K562 (cell line): ENCODE measurements around the gene ZNF273. TPM values are rescaled to one million over a fixed set of nuclear protein-coding genes. Genes with fewer than 3 reads are reported as not detected.
A peak's percentile ranks its signal among the peaks of the same experiment; 100 is the strongest.

Source experiments
- ATAC-seq: fragments of 200-7000 bp; cut with Tn5 transposase; 3 replicates; pipeline ENCODE4 v1.9.1; 2020; ENCODE audit warnings: moderate library complexity
- BruUV-seq: library from RNA; stranded (reverse); fragments of 400-500 nt; replicated peaks from 2 replicates; lab custom pipeline; 2021; lab: Mats Ljungman, UMichigan
- CTCF ChIA-PET: fragments of 300-600 bp; formaldehyde crosslinking; extraction: SDS; loops from one replicate; lab custom pipeline; 2021; ENCODE audit warnings: low intra/inter-chr PET ratio; lab: Yijun Ruan, JAX
- POLR2A ChIA-PET: fragments of 300-600, 350-650 bp; sonication (Branson Sonifier 250); formaldehyde crosslinking; extraction: SDS; loops from one replicate; lab custom pipeline; 2021; ENCODE audit warnings: antibody characterized with exemption, inconsistent platforms; lab: Yijun Ruan, JAX
- DNase-seq, 4 experiments: peaks; one replicate each; pipeline versions ENCODE4 v3.0.0 to v3.0.0-alpha.2; 2011 to 2018; ENCODE audit warnings: low spot score in 3 of 4, mixed read lengths in 3 of 4; ENCODE audit errors: extremely low read depth in 1 of 4
- FAIRE-seq: peaks from 2 replicates; lab custom pipeline; 2011; peaks lifted over from hg19 to GRCh38; lab: Jason Lieb, UNC
- H2AFZ ChIP-seq: 2 replicates; pipeline ENCODE4 v1.6.0; 2011; ENCODE audit warnings: low read depth, low read length, control low read depth, inconsistent platforms
- H3K27ac ChIP-seq: fragments of 200-600 bp; 3 replicates; pipeline ENCODE4 v1.8.0; 2011; ENCODE audit warnings: low read depth, mild to moderate bottlenecking, control low read depth, inconsistent platforms, low read length, moderate library complexity, mixed read lengths; ENCODE audit errors: extremely low read depth
- H3K27me3 ChIP-seq, 2 experiments: fragments of 300-600 bp in 1 of 2; 2 replicates in 1 of 2; 3 replicates in 1 of 2; pipeline versions ENCODE4 v1.6.0 to v1.8.0; 2011; ENCODE audit warnings: inconsistent platforms in 2 of 2, low read length in 2 of 2, mild to moderate bottlenecking in 1 of 2, mixed read lengths in 1 of 2, moderate library complexity in 1 of 2; ENCODE audit not compliant: control insufficient read depth in 2 of 2, insufficient read depth in 2 of 2
- H3K36me3 ChIP-seq: fragments of 300-600 bp; 3 replicates; pipeline ENCODE4 v1.8.0; 2011; ENCODE audit warnings: mild to moderate bottlenecking, low read length, inconsistent platforms; ENCODE audit not compliant: control insufficient read depth, insufficient read depth
- H3K4me1 ChIP-seq, 2 experiments: fragments of 200-600 bp in 1 of 2; replicated peaks in 1 of 2; 2 replicates in 1 of 2; 3 replicates in 1 of 2; pipeline versions ENCODE4 v1.5.1 to v1.8.0; 2011; ENCODE audit warnings: inconsistent platforms in 2 of 2, low read length in 2 of 2, mild to moderate bottlenecking in 1 of 2, mixed read lengths in 1 of 2, moderate library complexity in 1 of 2; ENCODE audit not compliant: control insufficient read depth in 2 of 2, insufficient read depth in 2 of 2
- H3K4me2 ChIP-seq: 2 replicates; pipeline ENCODE4 v1.6.1; 2011; ENCODE audit warnings: low read length, control low read depth, inconsistent platforms, mixed read lengths; ENCODE audit not compliant: insufficient read depth
- H3K4me3 ChIP-seq: fragments of 200-600 bp; sonication (generic), shearing (Covaris generic); 2 replicates; pipeline ENCODE4 v1.5.1; 2016; ENCODE audit warnings: control low read depth, inconsistent platforms
- H3K79me2 ChIP-seq: fragments of 200-600 bp; 3 replicates; pipeline ENCODE4 v1.8.0; 2011; ENCODE audit warnings: low read length, inconsistent platforms; ENCODE audit not compliant: control insufficient read depth, insufficient read depth
- H3K9ac ChIP-seq, 2 experiments: 2 replicates each; pipeline versions ENCODE4 v1.6.0 to v1.6.1; 2011; ENCODE audit warnings: low read depth in 2 of 2, low read length in 2 of 2, control low read depth in 1 of 2, inconsistent platforms in 1 of 2, mild to moderate bottlenecking in 1 of 2, mixed read lengths in 1 of 2; ENCODE audit not compliant: insufficient read depth in 1 of 2
- H3K9me1 ChIP-seq: one replicate; pipeline ENCODE4 v1.6.0; 2011; ENCODE audit warnings: inconsistent platforms, mild to moderate bottlenecking, low read length, moderate library complexity; ENCODE audit not compliant: control insufficient read depth, insufficient read depth
- H3K9me3 ChIP-seq: replicated peaks from 2 replicates; pipeline ENCODE4 v1.5.1; 2011; ENCODE audit warnings: low read depth, low read length, inconsistent platforms; ENCODE audit not compliant: control insufficient read depth, insufficient read depth
- H4K20me1 ChIP-seq: replicated peaks from 2 replicates; pipeline ENCODE4 v1.6.1; 2011; ENCODE audit warnings: low read length, inconsistent platforms, mixed read lengths; ENCODE audit not compliant: control insufficient read depth, insufficient read depth
- COPS2 ChIP-seq: fragments of 450-650 bp; conservative IDR thresholded peaks from 2 replicates; pipeline ENCODE4 v1.6.1; 2016; ENCODE audit warnings: mild to moderate bottlenecking, moderate library complexity
- DDX20 ChIP-seq: fragments of 450-650 bp; IDR thresholded peaks from 2 replicates; pipeline ENCODE4 v1.6.1; 2016; ENCODE audit warnings: missing genetic modification characterization, low read depth, mild to moderate bottlenecking, missing compliant biosample characterization, moderate library complexity
- FOXM1 ChIP-seq, 2 experiments: fragments of 450-650 bp in 1 of 2; sonication (generic) in 1 of 2; formaldehyde crosslinking in 1 of 2; IDR thresholded peaks; 2 replicates each; pipeline versions ENCODE4 v1.6.1 to v1.9.0; 2017 to 2022; ENCODE audit warnings: low read depth in 2 of 2, mild to moderate bottlenecking in 2 of 2, missing genetic modification reagents in 1 of 2, moderate library complexity in 1 of 2
- FOXP1 ChIP-seq: sonication (generic); formaldehyde crosslinking; IDR thresholded peaks from 2 replicates; pipeline ENCODE4 v1.8.0; 2022; ENCODE audit warnings: mild to moderate bottlenecking, missing genetic modification reagents
- L3MBTL2 ChIP-seq: fragments of 450-650 bp; IDR thresholded peaks from 2 replicates; pipeline ENCODE4 v1.6.1; 2016; ENCODE audit warnings: mild to moderate bottlenecking, moderate library complexity
- MAZ ChIP-seq, 2 experiments: fragments of 450-650 bp in 1 of 2; sonication (generic) in 1 of 2; formaldehyde crosslinking; IDR thresholded peaks in 1 of 2; conservative IDR thresholded peaks in 1 of 2; 2 replicates each; pipeline versions ENCODE4 v1.4.0 to v1.5.0; 2020; ENCODE audit warnings: mild to moderate bottlenecking in 1 of 2, missing genetic modification reagents in 1 of 2
- RCOR1 ChIP-seq, 2 experiments: IDR thresholded peaks; 2 replicates each; pipeline ENCODE4 v1.6.1; 2012; ENCODE audit warnings: low read depth in 2 of 2, low read length in 2 of 2, borderline replicate concordance in 1 of 2, improper control_type of control experiment in 1 of 2
- ZBTB12 ChIP-seq: fragments of 250-450 bp; sonication (Bioruptor Pico); IDR thresholded peaks from 2 replicates; pipeline ENCODE4 v1.4.0; 2020
- ZMIZ1 ChIP-seq, 2 experiments: fragments of 150-350 bp in 1 of 2; IDR thresholded peaks; 2 replicates each; pipeline ENCODE4 v1.6.1; 2012 to 2016; ENCODE audit warnings: low read depth in 2 of 2, low read length in 2 of 2, mild to moderate bottlenecking in 1 of 2, moderate library complexity in 1 of 2
- ZNF707 ChIP-seq: fragments of 250-450 bp; sonication (Bioruptor Pico); conservative IDR thresholded peaks from 2 replicates; pipeline ENCODE4 v1.8.0; 2022; ENCODE audit warnings: inconsistent platforms, mild to moderate bottlenecking, moderate library complexity
- ZNF76 ChIP-seq: fragments of 250-450 bp; sonication (Bioruptor Pico); IDR thresholded peaks from 2 replicates; pipeline ENCODE4 v1.4.0; 2020; ENCODE audit warnings: mild to moderate bottlenecking, moderate library complexity, borderline replicate concordance
- WGBS: fragments of 100-300 bp; shearing (Covaris generic); methylation state at CpG from one replicate; pipeline ENCODE4 v1.1.6; 2016; ENCODE audit warnings: low coverage, mixed read lengths; ENCODE audit not compliant: insufficient coverage; ENCODE audit errors: missing lambda C conversion rate; 5-methylcytosine and 5-hydroxymethylcytosine counted together
- in situ Hi-C: fragments of 300-500 bp; cut with MboI; formaldehyde crosslinking; loops from 4 replicates; pipeline ENCODE4 v1.15.0; 2018; ENCODE audit warnings: inconsistent platforms, mixed read lengths
- intact Hi-C: fragments of 100-400 bp; cut with micrococcal nuclease; formaldehyde crosslinking; loops from 2 replicates; pipeline ENCODE4 v1.14.2; 2022
- polyA plus RNA-seq, 8 experiments: library from polyadenylated mRNA; depleted of rRNA in 4 of 8; stranded (reverse) in 5 of 8; unstranded in 3 of 8; fragments of >200 nt; fragmentation: Nextera tagmentation in 2 of 8; fragmentation: Illumina TruSeq in 1 of 8; extraction: Ambion mirVana in 2 of 8; extraction: Trizol in 1 of 8; gene quantifications; 2 replicates each; pipeline versions ENCODE4 v1.2.1 to v1.2.3, GENCODE V29; 2011 to 2014; ENCODE audit warnings: inconsistent platforms in 1 of 8, missing spikeins in 1 of 8
- total RNA-seq, 7 experiments: library from RNA; depleted of rRNA in 6 of 7; stranded (reverse); fragments of >200 nt in 6 of 7; fragmentation: Illumina TruSeq in 2 of 7; extraction: Trizol in 2 of 7; gene quantifications; 2 replicates each; pipeline versions ENCODE4 v1.2.1 to v1.2.3, GENCODE V29; 2011 to 2021; ENCODE audit warnings: low replicate concordance in 1 of 7
- TF ChIP-seq, protein P1 (sequence below): conservative IDR thresholded peaks from 2 replicates; pipeline ENCODE4 v1.6.1; 2011; ENCODE audit warnings: low read depth, mild to moderate bottlenecking, low read length; ENCODE audit not compliant: control insufficient read depth
- TF ChIP-seq, protein P2 (sequence below): sonication (generic); formaldehyde crosslinking; IDR thresholded peaks from 2 replicates; pipeline ENCODE4 v1.8.1; 2022; ENCODE audit warnings: missing genetic modification reagents

ZNF273 gene
- total and polyA plus RNA-seq, 9 of the 15 experiments (the other 6 are each of a cell fraction or from before 2014, with no cell fraction given): 13.3 to 37.0 (median 20.7) TPM

- 45% methylated on average over 23 of the region's 23 CpGs for WGBS
- H3K4me2 ChIP-seq: no peak overlapping the region
- H3K27ac ChIP-seq: no peak overlapping the region
- H3K4me1 ChIP-seq: peaks cover 0 to 10% of the 10 kb centered on the region in 2 experiments; a peak in 1 of 5 replicates
- FAIRE-seq (no peak), ATAC-seq (no peak), DNase-seq (peak in 1 of 4 experiments; percentile 5)
- no peak overlapping the region for H3K4me3 ChIP-seq
- no peaks in the 10 kb centered on the region for H3K9me1 ChIP-seq
- in situ Hi-C loops (no loop called here), intact Hi-C loops (no loop called here)
- BruUV-seq: no TSS peak
- H2AFZ ChIP-seq: no peak overlapping the region
- no peaks in the 10 kb centered on the region for H3K79me2 ChIP-seq
- H3K9me3 ChIP-seq: peaks cover 20% of the 10 kb centered on the region
- no peak overlapping the region for H3K9ac ChIP-seq
- H3K36me3 ChIP-seq: no peaks in the 10 kb centered on the region
- no peaks in the 10 kb centered on the region for H4K20me1 ChIP-seq
- H3K27me3 ChIP-seq: no peaks in the 10 kb centered on the region; a peak in 2 of 5 replicates
- POLR2A ChIA-PET: no interaction called here
- CTCF ChIA-PET: no interaction called here
- TF ChIP-seq ZNF707 (CRISPR knock-in tag) (no peak), ZBTB12 (CRISPR knock-in tag) (no peak), FOXM1 (IDR thresholded peaks at IDR 0.05; ENCODE audit: low read depth) (no peak), FOXM1 (CRISPR knock-in tag; IDR thresholded peaks at IDR 0.05; ENCODE audit: low read depth) (no peak), COPS2 (no peak), RCOR1 (IDR thresholded peaks at IDR 0.05; ENCODE audit: borderline replicate concordance in 1 of 2, low read depth in 2 of 2, low read length in 2 of 2) (no peak), ZNF76 (no peak), MAZ (CRISPR knock-in tag; conservative IDR thresholded peaks at IDR 0.05 in 1 of 2, IDR thresholded peaks at IDR 0.05 in 1 of 2) (no peak), ZMIZ1 (IDR thresholded peaks at IDR 0.05; ENCODE audit: low read depth in 2 of 2, low read length in 2 of 2) (no peak), L3MBTL2 (no peak), DDX20 (tag) (no peak), FOXP1 (CRISPR knock-in tag) (no peak)
- TF ChIP-seq, protein P1, sequence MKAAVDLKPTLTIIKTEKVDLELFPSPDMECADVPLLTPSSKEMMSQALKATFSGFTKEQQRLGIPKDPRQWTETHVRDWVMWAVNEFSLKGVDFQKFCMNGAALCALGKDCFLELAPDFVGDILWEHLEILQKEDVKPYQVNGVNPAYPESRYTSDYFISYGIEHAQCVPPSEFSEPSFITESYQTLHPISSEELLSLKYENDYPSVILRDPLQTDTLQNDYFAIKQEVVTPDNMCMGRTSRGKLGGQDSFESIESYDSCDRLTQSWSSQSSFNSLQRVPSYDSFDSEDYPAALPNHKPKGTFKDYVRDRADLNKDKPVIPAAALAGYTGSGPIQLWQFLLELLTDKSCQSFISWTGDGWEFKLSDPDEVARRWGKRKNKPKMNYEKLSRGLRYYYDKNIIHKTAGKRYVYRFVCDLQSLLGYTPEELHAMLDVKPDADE: no peak
- TF ChIP-seq, protein P2, sequence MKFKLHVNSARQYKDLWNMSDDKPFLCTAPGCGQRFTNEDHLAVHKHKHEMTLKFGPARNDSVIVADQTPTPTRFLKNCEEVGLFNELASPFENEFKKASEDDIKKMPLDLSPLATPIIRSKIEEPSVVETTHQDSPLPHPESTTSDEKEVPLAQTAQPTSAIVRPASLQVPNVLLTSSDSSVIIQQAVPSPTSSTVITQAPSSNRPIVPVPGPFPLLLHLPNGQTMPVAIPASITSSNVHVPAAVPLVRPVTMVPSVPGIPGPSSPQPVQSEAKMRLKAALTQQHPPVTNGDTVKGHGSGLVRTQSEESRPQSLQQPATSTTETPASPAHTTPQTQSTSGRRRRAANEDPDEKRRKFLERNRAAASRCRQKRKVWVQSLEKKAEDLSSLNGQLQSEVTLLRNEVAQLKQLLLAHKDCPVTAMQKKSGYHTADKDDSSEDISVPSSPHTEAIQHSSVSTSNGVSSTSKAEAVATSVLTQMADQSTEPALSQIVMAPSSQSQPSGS: no peak
These were observed 27.2 kb upstream of the ZNF273 start for GRCh38 chr7:64875658-64876406.
